Measurements from ENCODE around the gene ERG.

DNA sequence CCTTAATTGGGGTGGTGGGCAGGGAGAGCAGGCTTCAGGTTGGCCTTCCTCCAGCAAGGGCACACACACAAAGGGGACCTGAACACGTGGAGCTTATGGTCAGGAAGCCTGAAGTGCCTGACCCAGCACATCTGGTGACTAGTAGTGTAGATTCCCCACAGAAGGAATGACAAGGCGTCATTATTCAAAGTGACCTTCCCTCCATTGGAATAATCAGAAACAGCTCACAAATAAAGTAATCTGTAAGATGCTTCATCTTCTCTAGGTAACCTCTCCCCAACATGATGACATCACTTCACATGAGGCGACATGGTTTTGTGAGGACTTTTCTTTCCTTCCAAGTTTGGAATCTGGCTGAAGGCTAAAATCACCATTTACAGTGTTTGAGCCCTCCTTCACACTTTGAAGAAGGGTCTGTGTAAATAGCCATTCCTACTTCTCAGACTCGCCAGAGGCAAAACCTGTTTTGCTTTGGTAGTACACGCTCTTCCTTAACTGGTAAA is 32.8 kb upstream of the ERG start:
- TF ChIP-seq, protein P1, sequence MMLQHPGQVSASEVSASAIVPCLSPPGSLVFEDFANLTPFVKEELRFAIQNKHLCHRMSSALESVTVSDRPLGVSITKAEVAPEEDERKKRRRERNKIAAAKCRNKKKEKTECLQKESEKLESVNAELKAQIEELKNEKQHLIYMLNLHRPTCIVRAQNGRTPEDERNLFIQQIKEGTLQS (IDR thresholded peaks at IDR 0.05): no peak
- TF ChIP-seq, protein P2, sequence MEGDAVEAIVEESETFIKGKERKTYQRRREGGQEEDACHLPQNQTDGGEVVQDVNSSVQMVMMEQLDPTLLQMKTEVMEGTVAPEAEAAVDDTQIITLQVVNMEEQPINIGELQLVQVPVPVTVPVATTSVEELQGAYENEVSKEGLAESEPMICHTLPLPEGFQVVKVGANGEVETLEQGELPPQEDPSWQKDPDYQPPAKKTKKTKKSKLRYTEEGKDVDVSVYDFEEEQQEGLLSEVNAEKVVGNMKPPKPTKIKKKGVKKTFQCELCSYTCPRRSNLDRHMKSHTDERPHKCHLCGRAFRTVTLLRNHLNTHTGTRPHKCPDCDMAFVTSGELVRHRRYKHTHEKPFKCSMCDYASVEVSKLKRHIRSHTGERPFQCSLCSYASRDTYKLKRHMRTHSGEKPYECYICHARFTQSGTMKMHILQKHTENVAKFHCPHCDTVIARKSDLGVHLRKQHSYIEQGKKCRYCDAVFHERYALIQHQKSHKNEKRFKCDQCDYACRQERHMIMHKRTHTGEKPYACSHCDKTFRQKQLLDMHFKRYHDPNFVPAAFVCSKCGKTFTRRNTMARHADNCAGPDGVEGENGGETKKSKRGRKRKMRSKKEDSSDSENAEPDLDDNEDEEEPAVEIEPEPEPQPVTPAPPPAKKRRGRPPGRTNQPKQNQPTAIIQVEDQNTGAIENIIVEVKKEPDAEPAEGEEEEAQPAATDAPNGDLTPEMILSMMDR (IDR thresholded peaks at IDR 0.05; ENCODE audit: low read depth, low read length, missing input control): no peak
- TF ChIP-seq, protein P3, sequence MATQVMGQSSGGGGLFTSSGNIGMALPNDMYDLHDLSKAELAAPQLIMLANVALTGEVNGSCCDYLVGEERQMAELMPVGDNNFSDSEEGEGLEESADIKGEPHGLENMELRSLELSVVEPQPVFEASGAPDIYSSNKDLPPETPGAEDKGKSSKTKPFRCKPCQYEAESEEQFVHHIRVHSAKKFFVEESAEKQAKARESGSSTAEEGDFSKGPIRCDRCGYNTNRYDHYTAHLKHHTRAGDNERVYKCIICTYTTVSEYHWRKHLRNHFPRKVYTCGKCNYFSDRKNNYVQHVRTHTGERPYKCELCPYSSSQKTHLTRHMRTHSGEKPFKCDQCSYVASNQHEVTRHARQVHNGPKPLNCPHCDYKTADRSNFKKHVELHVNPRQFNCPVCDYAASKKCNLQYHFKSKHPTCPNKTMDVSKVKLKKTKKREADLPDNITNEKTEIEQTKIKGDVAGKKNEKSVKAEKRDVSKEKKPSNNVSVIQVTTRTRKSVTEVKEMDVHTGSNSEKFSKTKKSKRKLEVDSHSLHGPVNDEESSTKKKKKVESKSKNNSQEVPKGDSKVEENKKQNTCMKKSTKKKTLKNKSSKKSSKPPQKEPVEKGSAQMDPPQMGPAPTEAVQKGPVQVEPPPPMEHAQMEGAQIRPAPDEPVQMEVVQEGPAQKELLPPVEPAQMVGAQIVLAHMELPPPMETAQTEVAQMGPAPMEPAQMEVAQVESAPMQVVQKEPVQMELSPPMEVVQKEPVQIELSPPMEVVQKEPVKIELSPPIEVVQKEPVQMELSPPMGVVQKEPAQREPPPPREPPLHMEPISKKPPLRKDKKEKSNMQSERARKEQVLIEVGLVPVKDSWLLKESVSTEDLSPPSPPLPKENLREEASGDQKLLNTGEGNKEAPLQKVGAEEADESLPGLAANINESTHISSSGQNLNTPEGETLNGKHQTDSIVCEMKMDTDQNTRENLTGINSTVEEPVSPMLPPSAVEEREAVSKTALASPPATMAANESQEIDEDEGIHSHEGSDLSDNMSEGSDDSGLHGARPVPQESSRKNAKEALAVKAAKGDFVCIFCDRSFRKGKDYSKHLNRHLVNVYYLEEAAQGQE (IDR thresholded peaks at IDR 0.05): no peak
- TF ChIP-seq GABPA (IDR thresholded peaks at IDR 0.05 in 1 of 2, conservative IDR thresholded peaks at IDR 0.05 in 1 of 2): no peak
- TF ChIP-seq NR2F2 (IDR thresholded peaks at IDR 0.05): no peak
- TF ChIP-seq EGR1 (IDR thresholded peaks at IDR 0.05; ENCODE audit: low read depth in 2 of 2): no peak
- no peak for TF ChIP-seq TAF1 (conservative IDR thresholded peaks at IDR 0.05)
- TF ChIP-seq, protein P4, sequence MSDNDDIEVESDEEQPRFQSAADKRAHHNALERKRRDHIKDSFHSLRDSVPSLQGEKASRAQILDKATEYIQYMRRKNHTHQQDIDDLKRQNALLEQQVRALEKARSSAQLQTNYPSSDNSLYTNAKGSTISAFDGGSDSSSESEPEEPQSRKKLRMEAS (IDR thresholded peaks at IDR 0.05): no peak
- TF ChIP-seq RAD21 (IDR thresholded peaks at IDR 0.05): no peak
